GM06990 (cell line): ENCODE measurements around the gene ACOT7.

ENCODE experiments used
- DNase-seq: peaks from one replicate; pipeline ENCODE4 v3.0.0-alpha.2; 2011; ENCODE audit not compliant: insufficient read length; ENCODE audit errors: extremely low read depth
- H3K27me3 ChIP-seq: replicated peaks from 2 replicates; pipeline ENCODE4 v1.6.0; 2011; ENCODE audit warnings: low read length; ENCODE audit not compliant: control insufficient read depth, insufficient read depth
- H3K36me3 ChIP-seq: 2 replicates; pipeline ENCODE4 v1.5.1; 2011; ENCODE audit warnings: low read length; ENCODE audit not compliant: control insufficient read depth, insufficient read depth
- H3K4me3 ChIP-seq: replicated peaks from 2 replicates; pipeline ENCODE4 v1.5.1; 2011; ENCODE audit warnings: low read depth, mild to moderate bottlenecking, control low read depth, low read length
- TF ChIP-seq, protein P1 (sequence below): IDR thresholded peaks from 2 replicates; pipeline ENCODE4 v1.5.1; 2011; ENCODE audit warnings: low read length, control low read depth, mild to moderate bottlenecking, inconsistent platforms; ENCODE audit not compliant: insufficient read depth, poor library complexity, severe bottlenecking

The ACOT7 gene

DNA sequence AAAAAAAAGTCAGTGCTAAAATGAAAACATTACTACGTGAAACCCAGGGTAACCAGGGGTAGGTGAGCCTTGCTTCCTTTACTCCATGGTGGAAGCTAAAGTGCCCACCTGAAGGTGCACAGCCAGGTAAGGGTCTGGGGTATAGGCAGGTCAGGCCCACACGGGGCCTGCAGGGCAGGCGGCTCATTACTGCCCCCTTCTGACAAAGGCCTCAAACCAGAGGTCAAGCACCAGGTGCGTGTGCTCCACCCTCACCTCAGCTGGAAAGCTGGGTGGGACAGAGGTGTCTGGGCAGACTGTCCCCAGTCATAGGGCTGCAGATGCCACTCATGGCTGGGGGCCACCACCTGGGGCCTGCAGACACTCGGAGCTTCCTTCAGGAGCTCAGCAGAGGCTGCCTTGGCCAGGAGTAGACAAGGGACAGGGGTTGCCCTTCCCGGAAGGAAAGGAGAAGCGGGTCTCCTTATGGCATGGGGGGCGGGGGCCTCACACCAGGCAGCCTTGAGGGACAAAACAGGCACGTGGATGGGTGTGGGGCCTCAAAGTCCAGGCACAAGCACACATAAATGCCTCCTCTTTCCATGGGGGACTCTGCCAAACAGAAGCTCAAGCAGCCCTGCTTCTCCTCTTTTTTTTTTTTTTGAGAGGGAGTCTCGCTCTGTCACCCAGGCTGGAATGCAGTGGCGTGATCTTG, 36.2 kb downstream of the ACOT7 start:
- no peaks in the 10 kb centered on the region for H3K36me3 ChIP-seq
- TF ChIP-seq, protein P1, sequence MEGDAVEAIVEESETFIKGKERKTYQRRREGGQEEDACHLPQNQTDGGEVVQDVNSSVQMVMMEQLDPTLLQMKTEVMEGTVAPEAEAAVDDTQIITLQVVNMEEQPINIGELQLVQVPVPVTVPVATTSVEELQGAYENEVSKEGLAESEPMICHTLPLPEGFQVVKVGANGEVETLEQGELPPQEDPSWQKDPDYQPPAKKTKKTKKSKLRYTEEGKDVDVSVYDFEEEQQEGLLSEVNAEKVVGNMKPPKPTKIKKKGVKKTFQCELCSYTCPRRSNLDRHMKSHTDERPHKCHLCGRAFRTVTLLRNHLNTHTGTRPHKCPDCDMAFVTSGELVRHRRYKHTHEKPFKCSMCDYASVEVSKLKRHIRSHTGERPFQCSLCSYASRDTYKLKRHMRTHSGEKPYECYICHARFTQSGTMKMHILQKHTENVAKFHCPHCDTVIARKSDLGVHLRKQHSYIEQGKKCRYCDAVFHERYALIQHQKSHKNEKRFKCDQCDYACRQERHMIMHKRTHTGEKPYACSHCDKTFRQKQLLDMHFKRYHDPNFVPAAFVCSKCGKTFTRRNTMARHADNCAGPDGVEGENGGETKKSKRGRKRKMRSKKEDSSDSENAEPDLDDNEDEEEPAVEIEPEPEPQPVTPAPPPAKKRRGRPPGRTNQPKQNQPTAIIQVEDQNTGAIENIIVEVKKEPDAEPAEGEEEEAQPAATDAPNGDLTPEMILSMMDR, result peak; percentile 63
- H3K4me3 ChIP-seq, result no peak overlapping the region
- DNase-seq, result no peak
- no peaks in the 10 kb centered on the region for H3K27me3 ChIP-seq

DNA sequence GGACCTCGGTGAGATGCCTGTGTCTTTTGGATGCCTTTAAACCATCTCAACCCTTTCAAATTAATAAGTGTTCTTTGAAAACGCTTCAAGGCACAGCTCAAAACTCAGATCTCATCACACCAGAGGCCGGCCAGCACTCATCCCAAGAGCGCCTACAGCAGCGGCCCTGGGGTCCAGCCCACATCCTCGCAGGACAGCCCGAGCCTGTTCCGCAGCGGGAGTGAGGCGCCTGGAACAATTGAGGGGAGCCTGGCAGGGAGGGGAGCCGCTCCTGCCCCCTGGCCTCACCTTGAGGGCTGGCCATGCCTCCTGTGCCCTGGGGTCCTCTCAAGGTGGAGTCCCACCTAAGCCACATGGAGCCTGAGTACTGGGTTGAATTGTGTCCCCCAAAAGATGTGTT, 37.9 kb downstream of the ACOT7 start:
- no peaks in the 10 kb centered on the region for H3K27me3 ChIP-seq
- H3K36me3 ChIP-seq, result no peaks in the 10 kb centered on the region
- no peak overlapping the region for H3K4me3 ChIP-seq
- TF ChIP-seq, protein P1, result no peak
- no peak for DNase-seq

DNA sequence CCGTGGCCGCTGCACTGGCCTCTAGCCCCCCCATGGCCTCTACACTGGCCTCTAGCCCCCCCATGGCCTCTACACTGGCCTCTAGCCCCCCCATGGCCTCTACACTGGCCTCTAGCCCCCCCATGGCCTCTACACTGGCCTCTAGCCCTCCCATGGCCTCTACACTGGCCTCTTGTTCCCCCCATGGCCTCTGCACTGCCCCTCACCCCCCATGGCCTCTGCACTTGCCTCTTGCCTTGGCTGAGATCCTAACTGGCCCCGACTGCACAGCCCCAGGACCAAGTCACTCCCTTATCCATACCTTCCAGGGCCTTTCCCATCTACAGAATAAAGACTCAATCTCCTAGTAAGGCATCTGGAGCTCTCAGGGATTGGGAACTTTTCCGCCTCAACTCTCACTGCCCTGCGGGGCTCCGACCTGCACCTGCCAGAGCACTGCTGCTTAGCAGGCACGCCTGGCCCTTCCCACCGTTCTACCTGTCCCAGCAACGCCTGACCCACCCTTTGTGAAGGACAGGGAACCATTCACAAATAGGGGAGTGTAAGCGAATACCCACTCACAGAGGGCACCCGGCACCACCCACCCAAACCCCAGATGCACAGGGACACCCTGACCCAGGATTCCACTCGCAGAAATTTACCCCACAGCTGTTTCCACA, 38.8 kb downstream of the ACOT7 start:
- no peaks in the 10 kb centered on the region; the same call in 1 of the 2 replicates for H3K36me3 ChIP-seq
- TF ChIP-seq, protein P1, result no peak
- no peak overlapping the region for H3K4me3 ChIP-seq
- DNase-seq, result no peak
- H3K27me3 ChIP-seq, result no peaks in the 10 kb centered on the region

DNA sequence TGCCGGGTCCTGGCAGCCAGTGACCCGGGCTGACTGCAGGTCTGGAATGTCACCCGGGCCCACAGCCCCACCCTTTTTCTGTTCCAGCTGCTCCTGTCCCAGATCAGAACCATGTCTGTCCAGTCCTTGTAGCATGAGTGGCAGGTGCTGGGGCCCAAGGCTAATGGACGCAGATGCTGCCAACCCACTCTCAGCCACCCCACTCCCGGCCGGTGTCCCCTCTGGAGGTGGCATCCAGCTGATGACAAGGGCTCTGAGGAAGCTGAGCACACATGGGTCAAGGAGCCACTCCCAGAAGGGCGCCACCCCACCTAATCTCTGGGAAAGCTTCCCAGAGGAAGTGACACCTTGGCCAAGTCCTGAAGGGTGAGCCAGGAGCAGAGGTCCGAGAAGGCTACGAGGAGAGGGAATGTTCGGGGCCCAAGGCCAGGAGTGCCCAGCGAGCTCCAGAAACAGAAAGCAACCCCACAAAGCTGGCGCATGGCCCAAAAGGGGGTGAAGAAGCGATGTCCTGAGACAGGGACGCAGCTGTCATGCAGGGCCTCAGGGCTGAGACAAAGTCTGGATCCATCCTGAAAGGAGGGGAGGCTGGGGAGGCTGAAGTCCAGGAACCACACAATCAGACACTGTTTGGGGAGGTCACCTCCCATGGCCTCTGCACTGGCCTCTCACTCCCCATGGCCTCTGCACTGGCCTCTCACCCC, 39.5 kb downstream of the ACOT7 start:
- H3K36me3 ChIP-seq, result peaks cover 4% of the 10 kb centered on the region; the same call in 1 of the 2 replicates
- no peak overlapping the region for H3K4me3 ChIP-seq
- TF ChIP-seq, protein P1, result no peak
- DNase-seq, result no peak
- H3K27me3 ChIP-seq, result no peaks in the 10 kb centered on the region

DNA sequence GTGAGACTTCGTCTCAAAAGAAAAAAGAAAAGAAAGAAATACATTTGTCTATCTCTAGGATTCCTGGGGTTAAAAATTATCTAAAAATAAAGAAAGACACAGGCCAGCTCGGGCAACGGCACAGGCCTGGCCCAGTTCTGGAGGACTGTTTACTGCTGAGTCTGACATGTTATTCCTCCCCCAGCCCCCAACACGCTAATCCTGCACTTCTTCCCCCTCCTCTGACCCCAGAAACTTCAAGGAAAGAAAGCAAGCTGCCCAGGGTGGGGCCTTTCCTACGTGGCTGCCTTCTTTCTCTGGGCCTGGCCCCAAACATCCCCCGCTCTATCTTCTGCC, 40.0 kb downstream of the ACOT7 start:
- DNase-seq, result no peak
- Histone ChIP-seq H3K36me3 (peaks cover 5% of the 10 kb centered on the region; the same call in 1 of the 2 replicates), H3K27me3 (no peaks in the 10 kb centered on the region), H3K4me3 (no peak overlapping the region)
- TF ChIP-seq, protein P1, result no peak
